ENCODE results near the gene C4orf51. TPM values are rescaled to one million over a fixed set of nuclear protein-coding genes. Genes with fewer than 3 reads are reported as not detected.

C4orf51 gene
- total RNA-seq, 1 donor from 2014 or later, result not detected

DNA sequence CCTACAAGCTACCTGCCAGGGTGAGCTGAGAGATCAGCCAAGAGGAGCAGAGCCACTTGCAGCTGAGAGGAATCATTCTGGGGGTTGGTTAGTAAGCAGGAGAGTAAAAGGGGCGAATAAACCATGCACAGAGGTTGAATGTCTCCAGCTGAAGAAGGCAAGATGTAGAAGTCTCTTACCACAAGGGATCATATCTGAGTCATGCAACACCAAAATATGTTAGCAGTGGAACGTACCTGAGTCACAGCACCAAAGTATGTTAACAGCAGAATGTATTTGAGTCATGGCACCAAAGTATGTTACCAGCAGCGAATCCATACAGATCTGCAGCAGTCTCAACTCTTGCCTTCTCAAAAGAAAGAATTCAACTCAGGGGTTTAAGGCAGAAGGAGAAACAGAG, 29.9 kb downstream of the C4orf51 start:
- H3K4me1 Mint-ChIP-seq, result no peaks in the 10 kb centered on the region
- no peaks in the 10 kb centered on the region for H3K27me3 Mint-ChIP-seq (ENCODE audit: low read depth)
- no peak overlapping the region for H3K27ac Mint-ChIP-seq (ENCODE audit: unreplicated experiment)
- H3K36me3 Mint-ChIP-seq (ENCODE audit: low read depth), result no peaks in the 10 kb centered on the region
- TF ChIP-seq, protein P1, sequence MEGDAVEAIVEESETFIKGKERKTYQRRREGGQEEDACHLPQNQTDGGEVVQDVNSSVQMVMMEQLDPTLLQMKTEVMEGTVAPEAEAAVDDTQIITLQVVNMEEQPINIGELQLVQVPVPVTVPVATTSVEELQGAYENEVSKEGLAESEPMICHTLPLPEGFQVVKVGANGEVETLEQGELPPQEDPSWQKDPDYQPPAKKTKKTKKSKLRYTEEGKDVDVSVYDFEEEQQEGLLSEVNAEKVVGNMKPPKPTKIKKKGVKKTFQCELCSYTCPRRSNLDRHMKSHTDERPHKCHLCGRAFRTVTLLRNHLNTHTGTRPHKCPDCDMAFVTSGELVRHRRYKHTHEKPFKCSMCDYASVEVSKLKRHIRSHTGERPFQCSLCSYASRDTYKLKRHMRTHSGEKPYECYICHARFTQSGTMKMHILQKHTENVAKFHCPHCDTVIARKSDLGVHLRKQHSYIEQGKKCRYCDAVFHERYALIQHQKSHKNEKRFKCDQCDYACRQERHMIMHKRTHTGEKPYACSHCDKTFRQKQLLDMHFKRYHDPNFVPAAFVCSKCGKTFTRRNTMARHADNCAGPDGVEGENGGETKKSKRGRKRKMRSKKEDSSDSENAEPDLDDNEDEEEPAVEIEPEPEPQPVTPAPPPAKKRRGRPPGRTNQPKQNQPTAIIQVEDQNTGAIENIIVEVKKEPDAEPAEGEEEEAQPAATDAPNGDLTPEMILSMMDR (conservative IDR thresholded peaks at IDR 0.05), result no peak
- peaks cover 7% of the 10 kb centered on the region for H3K9me3 Mint-ChIP-seq
- DNase-seq (ENCODE audit: low read depth, low spot score), result no peak
- H3K4me3 Mint-ChIP-seq, result no peak overlapping the region

DNA sequence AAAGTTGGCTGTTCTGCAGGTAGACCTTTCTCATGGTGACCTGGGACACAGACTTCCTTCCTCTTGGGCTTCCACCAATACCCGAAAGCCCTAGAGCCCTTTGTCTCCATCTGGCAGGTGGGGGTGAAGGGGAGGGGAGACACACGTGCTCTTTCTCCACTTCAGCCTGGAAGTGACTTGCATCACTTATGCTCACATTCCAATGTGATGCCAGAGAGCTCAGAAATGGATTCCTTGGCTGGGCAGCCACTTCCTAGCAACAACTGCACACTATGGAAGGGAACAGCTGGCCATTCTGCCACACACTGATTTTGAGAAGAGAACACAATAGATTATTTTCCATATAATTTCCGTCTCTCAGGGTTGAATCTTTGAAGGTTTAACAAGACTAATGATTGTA, 36.3 kb downstream of the C4orf51 start:
- H3K36me3 Mint-ChIP-seq (ENCODE audit: low read depth), result no peaks in the 10 kb centered on the region
- H3K4me1 Mint-ChIP-seq, result peaks cover 20% of the 10 kb centered on the region
- no peak for DNase-seq (ENCODE audit: low read depth, low spot score)
- H3K4me3 Mint-ChIP-seq, result no peak overlapping the region
- no peak overlapping the region for H3K27ac Mint-ChIP-seq (ENCODE audit: unreplicated experiment)
- peaks cover 5% of the 10 kb centered on the region for H3K9me3 Mint-ChIP-seq
- TF ChIP-seq, protein P1 (conservative IDR thresholded peaks at IDR 0.05), result no peak
- H3K27me3 Mint-ChIP-seq (ENCODE audit: low read depth), result no peaks in the 10 kb centered on the region

- TF ChIP-seq, protein P1 (conservative IDR thresholded peaks at IDR 0.05), result no peak
- Mint-ChIP-seq H3K4me1 (peaks cover 24% of the 10 kb centered on the region), H3K4me3 (no peak overlapping the region), H3K27me3 (ENCODE audit: low read depth) (no peaks in the 10 kb centered on the region), H3K9me3 (peaks cover 7% of the 10 kb centered on the region), H3K36me3 (ENCODE audit: low read depth) (no peaks in the 10 kb centered on the region), H3K27ac (ENCODE audit: unreplicated experiment) (no peak overlapping the region)
- DNase-seq (ENCODE audit: low read depth, low spot score), result no peak
Measured at GRCh38 chr4:145716661-145717200, 36.8 kb downstream of the C4orf51 start.

DNA sequence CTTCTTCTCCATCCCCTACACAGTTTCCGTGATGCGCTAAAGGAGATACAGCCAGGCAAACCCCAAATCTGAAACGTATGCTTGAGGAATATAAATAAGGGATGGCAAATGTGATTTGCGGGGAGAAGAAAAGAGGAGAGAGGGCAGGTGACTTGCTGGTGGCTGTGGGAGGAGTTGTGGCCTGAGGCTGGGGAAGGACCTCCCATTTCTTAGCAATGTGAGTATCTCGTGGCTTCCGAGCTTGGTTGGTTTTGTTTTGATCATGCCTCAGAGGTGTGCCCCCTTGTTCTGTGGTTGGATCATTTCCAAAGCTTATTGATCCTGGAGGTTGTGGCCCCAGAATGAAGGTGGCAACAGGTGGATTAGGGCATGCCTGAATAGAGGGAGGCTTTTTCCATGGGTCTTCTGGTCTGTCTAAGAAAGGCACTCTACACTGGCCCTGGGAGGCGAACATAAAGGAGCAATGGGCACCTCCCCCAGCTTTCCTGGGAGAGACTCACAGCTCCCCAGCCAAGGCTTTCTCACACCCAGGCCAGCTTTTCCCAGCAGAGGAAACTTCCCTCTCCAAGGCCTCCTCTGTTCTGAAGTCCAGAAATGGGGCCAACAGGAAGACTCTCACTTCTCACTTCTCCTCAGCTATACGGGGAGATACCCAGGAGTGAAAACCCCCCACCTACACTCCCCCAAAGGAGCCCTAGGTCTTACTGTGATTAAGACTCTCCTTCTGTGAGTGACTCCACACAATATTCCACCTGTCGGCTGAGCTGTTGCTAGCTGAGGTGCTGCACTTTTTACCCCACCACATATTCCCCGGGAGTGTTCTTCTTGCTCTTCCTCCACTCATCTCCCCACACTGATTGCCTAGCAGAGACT, 40.0 kb downstream of the C4orf51 start:
- no peaks in the 10 kb centered on the region for H3K27me3 Mint-ChIP-seq (ENCODE audit: low read depth)
- peak overlapping the region; percentile 94 for H3K27ac Mint-ChIP-seq (ENCODE audit: unreplicated experiment)
- no peaks in the 10 kb centered on the region for H3K36me3 Mint-ChIP-seq (ENCODE audit: low read depth)
- H3K4me1 Mint-ChIP-seq, result peaks cover 24% of the 10 kb centered on the region
- H3K4me3 Mint-ChIP-seq, result no peak overlapping the region
- peaks cover 8% of the 10 kb centered on the region for H3K9me3 Mint-ChIP-seq
- TF ChIP-seq, protein P1 (conservative IDR thresholded peaks at IDR 0.05), result no peak
- no peak for DNase-seq (ENCODE audit: low read depth, low spot score)

- Mint-ChIP-seq H3K9me3 (peaks cover 8% of the 10 kb centered on the region), H3K4me3 (no peak overlapping the region), H3K27me3 (ENCODE audit: low read depth) (no peaks in the 10 kb centered on the region), H3K4me1 (peaks cover 24% of the 10 kb centered on the region), H3K27ac (ENCODE audit: unreplicated experiment) (peak overlapping the region; percentile 94), H3K36me3 (ENCODE audit: low read depth) (no peaks in the 10 kb centered on the region)
- TF ChIP-seq, protein P1 (conservative IDR thresholded peaks at IDR 0.05), result no peak
- DNase-seq (ENCODE audit: low read depth, low spot score), result no peak
Measured at GRCh38 chr4:145720656-145721055, 40.7 kb downstream of the C4orf51 start.

Data from neural crest cell (in vitro differentiated cells).